ENCODE measurements around the gene GGN.
"Not testable (repeated sequence)": the region's sequence is repeated elsewhere in the genome, so short reads cannot be mapped to it uniquely, and the experiment has no call there.

The GGN gene

GRCh38 chr19:38361633-38362075 is 26.2 kb downstream of the GGN start:
- DNase-seq (ENCODE audit: low read depth), result peak; percentile 73

- no peak for DNase-seq (ENCODE audit: low read depth)
These were observed 26.8 kb downstream of the GGN start for GRCh38 chr19:38360839-38361631.

- no peak for DNase-seq (ENCODE audit: low read depth)
These were observed 27.5 kb downstream of the GGN start for GRCh38 chr19:38360351-38360750.

- no peak for DNase-seq (ENCODE audit: low read depth)
These were observed 28.4 kb downstream of the GGN start for GRCh38 chr19:38359242-38360021.

GRCh38 chr19:38358071-38358470 is 29.8 kb downstream of the GGN start:
- DNase-seq (ENCODE audit: low read depth), result no peak

GRCh38 chr19:38355728-38356725 is 31.8 kb downstream of the GGN start:
- DNase-seq (ENCODE audit: low read depth), result no peak

DNA sequence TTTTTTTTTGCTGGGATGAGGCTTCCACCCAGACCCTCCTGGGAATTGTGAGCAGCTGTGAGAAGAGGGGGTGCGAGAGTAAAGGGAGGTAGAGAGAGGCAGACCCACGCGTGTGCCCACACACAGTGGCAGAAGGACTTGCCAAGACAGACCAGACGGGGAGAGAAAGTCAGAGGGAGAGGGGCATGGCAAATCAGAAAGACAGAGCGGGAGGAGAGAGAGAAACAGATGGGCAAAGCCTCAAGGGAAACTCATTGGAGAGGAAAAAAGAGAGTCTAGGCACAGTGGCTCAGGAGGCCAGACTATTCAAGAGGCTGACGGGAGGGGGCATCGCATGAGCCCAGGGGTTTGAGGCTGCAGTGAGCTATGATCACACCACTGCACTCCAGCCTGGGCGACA is 35.2 kb downstream of the GGN start:
- DNase-seq (ENCODE audit: low read depth), result no peak

DNA sequence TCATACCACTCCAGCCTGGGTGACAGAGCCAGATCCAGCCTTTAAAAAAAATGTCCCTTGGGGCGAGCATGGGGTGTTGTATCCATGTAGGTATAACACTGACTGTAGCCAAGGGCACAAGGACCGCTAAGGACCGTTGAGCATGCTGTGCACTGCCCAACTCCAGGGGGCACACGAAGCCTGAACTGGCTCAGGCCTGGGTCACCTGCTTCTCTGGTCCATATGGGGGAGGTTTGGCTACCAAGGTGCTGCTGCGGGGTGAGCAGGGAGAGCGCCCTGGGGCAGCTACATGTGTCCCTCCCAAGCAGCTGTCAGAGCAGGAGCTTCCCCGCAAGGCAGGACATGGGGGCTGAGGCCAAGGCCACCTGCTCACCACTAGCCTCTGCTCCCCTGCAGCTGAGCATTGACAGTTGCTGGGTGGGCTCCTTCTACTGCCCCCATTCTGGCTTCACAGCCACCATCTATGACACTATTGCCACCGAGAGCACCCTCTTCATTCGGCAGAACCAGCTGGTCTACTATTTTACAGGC is 35.9 kb downstream of the GGN start:
- no peak for DNase-seq (ENCODE audit: low read depth)

DNA sequence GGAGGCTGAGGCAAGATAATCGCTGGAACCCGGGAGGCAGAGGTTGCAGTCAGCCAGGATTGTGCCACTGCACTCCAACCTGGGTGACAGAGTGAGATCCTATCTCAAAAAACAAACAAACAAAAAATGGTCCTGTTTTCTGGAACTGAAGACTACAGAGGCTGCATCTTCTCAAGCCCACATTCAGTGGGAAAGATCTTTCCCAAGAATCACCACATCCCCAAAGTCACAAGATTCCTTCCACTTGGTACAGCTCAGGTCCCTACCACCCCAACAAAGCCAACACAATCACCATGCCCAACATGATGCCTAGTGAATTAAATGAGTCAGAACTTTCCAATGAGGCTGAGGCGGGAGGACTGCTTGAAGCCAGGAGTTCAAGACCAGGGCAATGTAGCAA is 37.0 kb downstream of the GGN start:
- DNase-seq (ENCODE audit: low read depth), result no peak

DNA sequence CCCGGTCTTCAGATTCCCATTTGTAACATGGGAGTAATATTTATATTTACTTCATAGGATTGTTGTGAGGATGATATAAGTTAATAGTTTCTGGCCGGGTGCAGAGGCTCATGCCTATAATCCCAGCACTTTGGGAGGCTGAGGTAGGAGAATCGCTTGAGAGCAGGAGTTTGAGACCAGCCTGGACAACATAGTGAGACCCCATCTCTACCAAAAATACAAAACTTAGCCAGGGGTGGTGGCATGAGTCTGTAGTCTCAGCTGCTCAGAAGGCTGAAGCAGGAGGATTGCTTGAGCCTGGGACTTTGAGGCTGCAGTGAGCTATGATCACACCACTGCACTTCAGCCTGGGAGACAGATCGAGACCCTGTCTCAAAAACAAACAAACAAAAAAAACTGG is 41.0 kb downstream of the GGN start:
- DNase-seq (ENCODE audit: low read depth), result no peak

GRCh38 chr19:38340927-38341326 is 46.9 kb downstream of the GGN start:
- DNase-seq (ENCODE audit: low read depth), result no peak

GRCh38 chr19:38339011-38339410 is 48.8 kb downstream of the GGN start:
- not testable (repeated sequence) for DNase-seq (ENCODE audit: low read depth)

- DNase-seq (ENCODE audit: low read depth), result no peak
These were observed 50.5 kb downstream of the GGN start for GRCh38 chr19:38337360-38337653.

- DNase-seq (ENCODE audit: low read depth), result peak; percentile 96
These were observed 51.0 kb downstream of the GGN start for GRCh38 chr19:38336638-38337359.

- DNase-seq (ENCODE audit: low read depth), result peak; percentile 98
These were observed 51.7 kb downstream of the GGN start for GRCh38 chr19:38335949-38336637.
